OCI-LY3 (cell line): Measurements from ENCODE around the gene TENM4.

Experiments
- H2AFZ ChIP-seq: fragments of 200-600, 300-600 bp; shearing (Covaris generic); 2 replicates; pipeline ENCODE4 v1.6.0; 2014; ENCODE audit warnings: antibody characterized with exemption, low read depth, low read length
- H3K27ac ChIP-seq: fragments of 200-600, 300-600 bp; sonication (generic); 2 replicates; pipeline ENCODE4 v1.5.1; 2014; ENCODE audit warnings: mild to moderate bottlenecking, low read length, moderate library complexity, mixed read lengths
- H3K27me3 ChIP-seq: fragments of 200-600, 300-600 bp; sonication (generic); 2 replicates; pipeline ENCODE4 v1.6.1; 2014; ENCODE audit warnings: low read depth, low read length, mixed read lengths
- H3K36me3 ChIP-seq: fragments of 200-600, 300-600 bp; sonication (generic); replicated peaks from 2 replicates; pipeline ENCODE3; 2014; ENCODE audit warnings: low read depth, low read length, mixed read lengths
- H3K4me1 ChIP-seq: fragments of 300-600, 200-600 bp; sonication (generic); 2 replicates; pipeline ENCODE4 v1.6.1; 2014; ENCODE audit warnings: low read length, mixed read lengths
- H3K4me2 ChIP-seq: fragments of 200-600, 300-600 bp; sonication (generic); 2 replicates; pipeline ENCODE4 v1.6.1; 2014; ENCODE audit warnings: low read length, mixed read lengths
- H3K4me3 ChIP-seq: fragments of 300-600, 200-600 bp; sonication (generic); 2 replicates; pipeline ENCODE4 v1.5.1; 2014; ENCODE audit warnings: antibody characterized with exemption, mild to moderate bottlenecking, low read length, moderate library complexity
- H3K79me2 ChIP-seq: fragments of 300-600, 200-600 bp; shearing (Covaris generic); 2 replicates; pipeline ENCODE4 v1.6.1; 2014; ENCODE audit warnings: mild to moderate bottlenecking, low read length, mixed read lengths
- H3K9ac ChIP-seq: fragments of 300-600, 200-600 bp; shearing (Covaris generic); 2 replicates; pipeline ENCODE4 v1.6.0; 2014; ENCODE audit warnings: mild to moderate bottlenecking, low read length, moderate library complexity
- H3K9me3 ChIP-seq: fragments of 200-600, 300-600 bp; shearing (Covaris generic); 2 replicates; pipeline ENCODE4 v1.6.1; 2014; ENCODE audit warnings: low read length, mixed read lengths; ENCODE audit not compliant: insufficient read depth
- H4K20me1 ChIP-seq: fragments of 200-600, 300-600 bp; sonication (generic); 2 replicates; pipeline ENCODE4 v1.6.1; 2016; ENCODE audit warnings: low read length, mixed read lengths; ENCODE audit not compliant: insufficient read depth
- EZH2phosphoT487 ChIP-seq: fragments of 200-600 bp; shearing (Covaris generic); IDR thresholded peaks from 2 replicates; pipeline ENCODE4 v1.6.1; 2018; ENCODE audit warnings: antibody characterized with exemption, mixed run types, low read depth
- TF ChIP-seq, protein P1 (sequence below): fragments of 200-600, 300-600 bp; sonication (generic); IDR thresholded peaks from 2 replicates; pipeline ENCODE4 v1.5.1; 2014; ENCODE audit warnings: antibody characterized with exemption, low read length, low read depth

The TENM4 gene

DNA sequence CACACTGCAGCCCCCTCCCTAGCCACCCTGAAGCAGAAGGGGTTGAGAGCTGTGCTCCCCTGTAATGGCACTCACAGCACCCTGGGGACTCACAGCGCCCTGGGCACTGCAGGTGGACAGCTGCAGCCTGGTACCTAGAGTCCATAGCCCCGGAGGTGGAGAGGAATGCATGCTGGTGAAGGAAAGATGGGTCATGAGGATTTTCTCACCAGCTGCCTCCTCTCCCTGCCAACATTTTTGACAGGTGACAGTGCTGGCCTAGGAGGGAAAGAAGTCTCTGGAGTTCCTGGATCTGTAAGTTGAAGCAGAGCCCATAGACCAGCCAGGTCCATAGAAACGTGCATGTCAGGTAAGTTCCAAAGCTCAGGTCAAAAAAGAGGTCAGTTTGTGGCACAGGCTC, 330.5 kb downstream of the TENM4 start:
- Histone ChIP-seq H3K4me3 (no peak overlapping the region), H3K4me2 (no peak overlapping the region), H3K27ac (no peak overlapping the region), H4K20me1 (peaks cover 6% of the 10 kb centered on the region; the same call in 1 of the 2 replicates), H3K9ac (no peak overlapping the region), H3K9me3 (no peaks in the 10 kb centered on the region), H3K4me1 (peaks cover 8% of the 10 kb centered on the region; the same call in 1 of the 2 replicates), H3K79me2 (no peaks in the 10 kb centered on the region), H2AFZ (no peak overlapping the region), H3K27me3 (no peaks in the 10 kb centered on the region), H3K36me3 (no peaks in the 10 kb centered on the region)
- TF ChIP-seq, protein P1, sequence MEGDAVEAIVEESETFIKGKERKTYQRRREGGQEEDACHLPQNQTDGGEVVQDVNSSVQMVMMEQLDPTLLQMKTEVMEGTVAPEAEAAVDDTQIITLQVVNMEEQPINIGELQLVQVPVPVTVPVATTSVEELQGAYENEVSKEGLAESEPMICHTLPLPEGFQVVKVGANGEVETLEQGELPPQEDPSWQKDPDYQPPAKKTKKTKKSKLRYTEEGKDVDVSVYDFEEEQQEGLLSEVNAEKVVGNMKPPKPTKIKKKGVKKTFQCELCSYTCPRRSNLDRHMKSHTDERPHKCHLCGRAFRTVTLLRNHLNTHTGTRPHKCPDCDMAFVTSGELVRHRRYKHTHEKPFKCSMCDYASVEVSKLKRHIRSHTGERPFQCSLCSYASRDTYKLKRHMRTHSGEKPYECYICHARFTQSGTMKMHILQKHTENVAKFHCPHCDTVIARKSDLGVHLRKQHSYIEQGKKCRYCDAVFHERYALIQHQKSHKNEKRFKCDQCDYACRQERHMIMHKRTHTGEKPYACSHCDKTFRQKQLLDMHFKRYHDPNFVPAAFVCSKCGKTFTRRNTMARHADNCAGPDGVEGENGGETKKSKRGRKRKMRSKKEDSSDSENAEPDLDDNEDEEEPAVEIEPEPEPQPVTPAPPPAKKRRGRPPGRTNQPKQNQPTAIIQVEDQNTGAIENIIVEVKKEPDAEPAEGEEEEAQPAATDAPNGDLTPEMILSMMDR: no peak
- no peak for TF ChIP-seq EZH2phosphoT487

DNA sequence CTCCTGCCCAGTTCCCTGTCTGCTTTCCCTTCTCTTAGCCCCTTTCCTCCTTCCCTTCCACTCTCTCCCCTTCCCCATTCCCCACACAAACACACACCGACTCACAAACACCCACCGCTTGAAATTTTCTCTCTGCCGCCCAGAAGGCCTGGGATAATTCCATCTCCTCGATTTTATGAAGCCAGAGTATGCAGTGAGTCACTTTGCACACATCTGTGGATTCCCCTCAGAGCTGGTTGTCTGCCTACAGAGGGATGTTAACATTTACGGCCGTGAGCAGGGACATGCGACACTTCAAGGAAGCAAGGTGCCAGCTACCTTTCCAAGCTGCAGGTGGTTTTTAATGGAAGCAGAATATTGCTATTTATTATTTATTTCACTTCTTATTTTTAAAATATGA, 332.0 kb downstream of the TENM4 start:
- H3K27ac ChIP-seq: no peak overlapping the region
- no peaks in the 10 kb centered on the region for H3K9me3 ChIP-seq
- no peak overlapping the region for H3K4me3 ChIP-seq
- no peak overlapping the region for H3K4me2 ChIP-seq
- H3K4me1 ChIP-seq: peaks cover 8% of the 10 kb centered on the region; the same call in 1 of the 2 replicates
- H3K36me3 ChIP-seq: no peaks in the 10 kb centered on the region
- H4K20me1 ChIP-seq: peaks cover 6% of the 10 kb centered on the region
- H3K9ac ChIP-seq: no peak overlapping the region
- TF ChIP-seq EZH2phosphoT487: no peak
- TF ChIP-seq, protein P1: no peak
- no peak overlapping the region for H2AFZ ChIP-seq
- H3K27me3 ChIP-seq: no peaks in the 10 kb centered on the region
- no peaks in the 10 kb centered on the region for H3K79me2 ChIP-seq

DNA sequence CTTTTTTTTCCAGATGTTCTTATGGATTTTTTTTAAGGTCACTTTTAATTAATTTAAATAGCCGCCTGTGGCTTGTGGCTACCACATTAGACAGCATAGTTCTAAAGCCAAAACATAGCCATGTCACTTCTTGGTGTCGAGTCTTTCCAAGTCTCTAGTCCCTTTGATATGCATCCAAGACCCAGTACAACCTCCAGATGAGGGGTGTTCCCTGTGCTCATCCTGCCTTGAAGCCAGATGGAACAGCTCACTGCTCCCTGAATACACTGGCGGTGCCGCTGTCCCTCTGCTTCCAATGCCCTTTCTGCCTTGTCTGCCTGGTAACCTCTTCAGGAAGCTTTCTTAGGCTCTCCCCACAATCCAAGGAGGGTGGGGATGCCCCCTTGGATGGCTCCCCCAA, 338.0 kb downstream of the TENM4 start:
- H3K27me3 ChIP-seq: no peaks in the 10 kb centered on the region
- peaks cover 5% of the 10 kb centered on the region for H4K20me1 ChIP-seq
- no peaks in the 10 kb centered on the region for H3K9me3 ChIP-seq
- H3K4me2 ChIP-seq: no peak overlapping the region
- no peaks in the 10 kb centered on the region for H3K36me3 ChIP-seq
- no peaks in the 10 kb centered on the region; the same call in 1 of the 2 replicates for H3K4me1 ChIP-seq
- no peak overlapping the region for H3K4me3 ChIP-seq
- H3K79me2 ChIP-seq: no peaks in the 10 kb centered on the region
- H3K27ac ChIP-seq: no peak overlapping the region
- H3K9ac ChIP-seq: no peak overlapping the region
- TF ChIP-seq EZH2phosphoT487: no peak
- TF ChIP-seq, protein P1: no peak
- no peak overlapping the region for H2AFZ ChIP-seq

DNA sequence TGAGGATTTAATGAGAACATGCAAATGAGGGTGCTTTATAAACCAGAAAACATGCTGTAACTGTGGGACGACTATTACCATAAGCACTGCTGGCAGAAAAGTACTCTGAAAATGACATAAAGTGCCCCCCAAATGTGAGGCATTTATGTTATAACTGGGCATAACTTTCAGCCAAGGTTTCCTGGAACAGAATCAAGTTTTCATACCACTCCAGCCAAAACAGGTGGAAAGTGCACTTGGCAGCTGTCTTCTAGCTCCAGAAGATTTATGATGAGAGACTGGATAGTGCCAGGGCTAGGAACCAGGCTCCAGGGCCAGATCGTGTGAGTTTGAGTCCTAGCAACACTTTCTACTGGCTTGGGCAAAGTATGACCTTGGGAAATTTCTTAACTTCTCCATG, 339.2 kb downstream of the TENM4 start:
- Histone ChIP-seq H3K9me3 (no peaks in the 10 kb centered on the region), H3K36me3 (no peaks in the 10 kb centered on the region), H3K4me2 (no peak overlapping the region), H3K27me3 (no peaks in the 10 kb centered on the region), H3K4me1 (no peaks in the 10 kb centered on the region; the same call in 1 of the 2 replicates), H4K20me1 (peaks cover 5% of the 10 kb centered on the region), H2AFZ (no peak overlapping the region), H3K4me3 (no peak overlapping the region), H3K79me2 (no peaks in the 10 kb centered on the region), H3K9ac (no peak overlapping the region), H3K27ac (no peak overlapping the region)
- TF ChIP-seq, protein P1: no peak
- no peak for TF ChIP-seq EZH2phosphoT487
